ENCODE data around the gene FAM107B. TPM values are rescaled to one million over a fixed set of nuclear protein-coding genes. Genes with fewer than 3 reads are reported as not detected.

Gene FAM107B
- total and polyA plus RNA-seq, 2 experiments from 2014 or later: 85.5 to 85.9 TPM

DNA sequence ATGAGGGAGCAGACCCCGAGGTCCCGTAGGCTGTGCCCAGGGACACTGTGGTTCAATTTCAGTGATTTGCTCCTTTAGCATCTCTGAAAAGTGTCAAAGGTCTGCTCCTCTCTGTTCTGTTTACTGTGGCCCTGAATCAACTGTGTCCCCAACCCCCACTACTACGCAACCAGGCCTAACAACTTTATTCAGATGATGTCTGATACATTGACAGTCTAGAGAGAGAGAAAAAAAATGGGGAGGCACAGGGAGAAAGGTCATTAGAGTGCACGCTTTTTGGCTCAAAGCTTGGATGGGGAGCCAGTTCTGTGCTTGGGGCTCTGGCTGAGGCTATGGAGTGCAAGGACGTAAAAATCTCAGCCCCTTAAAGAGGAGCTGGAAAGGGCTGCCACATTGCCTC lies 77.9 kb downstream of the FAM107B start:
- 87% methylated on average over 5 of the region's 5 CpGs for WGBS (ENCODE audit: low lambda C conversion rate, missing lambda C conversion rate)
- DNase-seq (ENCODE audit: low spot score): no peak
- H3K27me3 ChIP-seq: no peaks in the 10 kb centered on the region
- no peak for TF ChIP-seq EZH2 (IDR thresholded peaks at IDR 0.05; ENCODE audit: borderline replicate concordance)
- TF ChIP-seq, protein P1, sequence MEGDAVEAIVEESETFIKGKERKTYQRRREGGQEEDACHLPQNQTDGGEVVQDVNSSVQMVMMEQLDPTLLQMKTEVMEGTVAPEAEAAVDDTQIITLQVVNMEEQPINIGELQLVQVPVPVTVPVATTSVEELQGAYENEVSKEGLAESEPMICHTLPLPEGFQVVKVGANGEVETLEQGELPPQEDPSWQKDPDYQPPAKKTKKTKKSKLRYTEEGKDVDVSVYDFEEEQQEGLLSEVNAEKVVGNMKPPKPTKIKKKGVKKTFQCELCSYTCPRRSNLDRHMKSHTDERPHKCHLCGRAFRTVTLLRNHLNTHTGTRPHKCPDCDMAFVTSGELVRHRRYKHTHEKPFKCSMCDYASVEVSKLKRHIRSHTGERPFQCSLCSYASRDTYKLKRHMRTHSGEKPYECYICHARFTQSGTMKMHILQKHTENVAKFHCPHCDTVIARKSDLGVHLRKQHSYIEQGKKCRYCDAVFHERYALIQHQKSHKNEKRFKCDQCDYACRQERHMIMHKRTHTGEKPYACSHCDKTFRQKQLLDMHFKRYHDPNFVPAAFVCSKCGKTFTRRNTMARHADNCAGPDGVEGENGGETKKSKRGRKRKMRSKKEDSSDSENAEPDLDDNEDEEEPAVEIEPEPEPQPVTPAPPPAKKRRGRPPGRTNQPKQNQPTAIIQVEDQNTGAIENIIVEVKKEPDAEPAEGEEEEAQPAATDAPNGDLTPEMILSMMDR (IDR thresholded peaks at IDR 0.05; ENCODE audit: poor library complexity): no peak
- no peak for TF ChIP-seq EZH2phosphoT487 (IDR thresholded peaks at IDR 0.05; ENCODE audit: low read depth, severe bottlenecking, unreplicated experiment)
- no peaks in the 10 kb centered on the region for H3K79me2 ChIP-seq
- H3K4me2 ChIP-seq: no peak overlapping the region
- no peak overlapping the region for H3K27ac ChIP-seq
- H3K36me3 ChIP-seq (replicated peaks; ENCODE audit: insufficient read depth, low read depth): no peaks in the 10 kb centered on the region
- H4K20me1 ChIP-seq (ENCODE audit: insufficient read depth, poor library complexity, severe bottlenecking): no peaks in the 10 kb centered on the region
- no peak overlapping the region for H3K4me3 ChIP-seq
- no peaks in the 10 kb centered on the region for H3K9me2 ChIP-seq (replicated peaks; ENCODE audit: insufficient read depth)
- no peaks in the 10 kb centered on the region for H3K4me1 ChIP-seq (ENCODE audit: insufficient read depth)
- H2AFZ ChIP-seq: no peak overlapping the region
- no peaks in the 10 kb centered on the region for H3K9me3 ChIP-seq (ENCODE audit: low read depth)

- TF ChIP-seq EZH2 (IDR thresholded peaks at IDR 0.05; ENCODE audit: borderline replicate concordance) (no peak), EZH2phosphoT487 (IDR thresholded peaks at IDR 0.05; ENCODE audit: low read depth, severe bottlenecking, unreplicated experiment) (no peak)
- TF ChIP-seq, protein P1 (IDR thresholded peaks at IDR 0.05; ENCODE audit: poor library complexity): no peak
- H3K27me3 ChIP-seq: no peaks in the 10 kb centered on the region
- H3K4me3 ChIP-seq: no peak overlapping the region
- no peaks in the 10 kb centered on the region for H3K79me2 ChIP-seq
- no peak overlapping the region for H3K27ac ChIP-seq
- no peak overlapping the region for H2AFZ ChIP-seq
- DNase-seq (ENCODE audit: low spot score): no peak
- H3K9me2 ChIP-seq (replicated peaks; ENCODE audit: insufficient read depth): no peaks in the 10 kb centered on the region
- 91% methylated on average over 3 of the region's 3 CpGs for WGBS (ENCODE audit: low lambda C conversion rate, missing lambda C conversion rate)
- no peaks in the 10 kb centered on the region for H3K36me3 ChIP-seq (replicated peaks; ENCODE audit: insufficient read depth, low read depth)
- no peaks in the 10 kb centered on the region for H3K9me3 ChIP-seq (ENCODE audit: low read depth)
- H3K4me2 ChIP-seq: no peak overlapping the region
- H3K4me1 ChIP-seq (ENCODE audit: insufficient read depth): no peaks in the 10 kb centered on the region
- no peaks in the 10 kb centered on the region for H4K20me1 ChIP-seq (ENCODE audit: insufficient read depth, poor library complexity, severe bottlenecking)
These were observed 78.7 kb downstream of the FAM107B start for GRCh38 chr10:14695847-14696480.

- no peaks in the 10 kb centered on the region for H4K20me1 ChIP-seq (ENCODE audit: insufficient read depth, poor library complexity, severe bottlenecking)
- TF ChIP-seq EZH2phosphoT487 (IDR thresholded peaks at IDR 0.05; ENCODE audit: low read depth, severe bottlenecking, unreplicated experiment) (no peak), EZH2 (IDR thresholded peaks at IDR 0.05; ENCODE audit: borderline replicate concordance) (no peak)
- TF ChIP-seq, protein P1 (IDR thresholded peaks at IDR 0.05; ENCODE audit: poor library complexity): no peak
- no peaks in the 10 kb centered on the region for H3K79me2 ChIP-seq
- WGBS (ENCODE audit: low lambda C conversion rate, missing lambda C conversion rate): 50% methylated on average over 2 of the region's 2 CpGs
- no peak overlapping the region for H3K27ac ChIP-seq
- H2AFZ ChIP-seq: no peak overlapping the region
- no peak overlapping the region for H3K4me2 ChIP-seq
- H3K9me3 ChIP-seq (ENCODE audit: low read depth): no peaks in the 10 kb centered on the region
- H3K4me3 ChIP-seq: no peak overlapping the region
- no peaks in the 10 kb centered on the region for H3K36me3 ChIP-seq (replicated peaks; ENCODE audit: insufficient read depth, low read depth)
- H3K4me1 ChIP-seq (ENCODE audit: insufficient read depth): no peaks in the 10 kb centered on the region
- no peaks in the 10 kb centered on the region for H3K9me2 ChIP-seq (replicated peaks; ENCODE audit: insufficient read depth)
- no peaks in the 10 kb centered on the region for H3K27me3 ChIP-seq
- DNase-seq (ENCODE audit: low spot score): no peak
These were observed 80.8 kb downstream of the FAM107B start for GRCh38 chr10:14693891-14694290.

All from hepatocyte (in vitro differentiated cells).